T-cell (primary cell): ENCODE measurements around the gene OR10H1. TPM values are rescaled to one million over a fixed set of nuclear protein-coding genes. Genes with fewer than 3 reads are reported as not detected.
"Not testable (repeated sequence)": the region's sequence is repeated elsewhere in the genome, so short reads cannot be mapped to it uniquely, and the experiment has no call there.

ENCODE experiments used
- ATAC-seq, 4 experiments: fragments of 200-7000 bp in 3 of 4; fragments of 150-1000 bp in 1 of 4; cut with Tn5 transposase; replicated peaks in 1 of 4; 1 replicate in 3 of 4; 2 replicates in 1 of 4; pipeline ENCODE4 v1.10.0; 2021; ENCODE audit warnings: moderate library complexity in 3 of 4, mild to moderate bottlenecking in 2 of 4, moderate number of reproducible peaks in 1 of 4
- CTCF ChIA-PET, 2 donors: fragments of 300-600 bp; sonication (Branson Sonifier 250); formaldehyde crosslinking; loops; one replicate each; lab custom pipeline; 2022; ENCODE audit warnings: antibody characterized with exemption in 2 of 2; lab: Charles Lee
- POLR2A ChIA-PET, 2 donors: fragments of 300-600 bp; sonication (Branson Sonifier 250); formaldehyde crosslinking; loops; one replicate each; lab custom pipeline; 2022; ENCODE audit warnings: antibody characterized with exemption in 2 of 2; lab: Charles Lee
- DNase-seq, 35 experiments: peaks; one replicate each; pipeline versions ENCODE4 v3.0.0 to v3.0.0-alpha.2; 2013 to 2023
- H3K27ac ChIP-seq: one replicate; pipeline ENCODE4 v1.5.1; 2013; ENCODE audit warnings: low read length
- H3K27me3 ChIP-seq, 2 experiments: replicated peaks in 1 of 2; 1 replicate in 1 of 2; 2 replicates in 1 of 2; pipeline versions ENCODE4 v1.6.1 to v1.7.0; 2013; ENCODE audit warnings: low read length in 1 of 2, mixed read lengths in 1 of 2; ENCODE audit not compliant: control insufficient read depth in 2 of 2, insufficient read depth in 2 of 2; ENCODE audit errors: extremely low read depth in 1 of 2
- H3K36me3 ChIP-seq, 2 donors: 1 replicate in 1 of 2; 2 replicates in 1 of 2; pipeline versions ENCODE4 v1.6.1 to v1.7.0; 2013; ENCODE audit warnings: low read length in 1 of 2; ENCODE audit not compliant: control insufficient read depth in 2 of 2, insufficient read depth in 1 of 2; ENCODE audit errors: extremely low read depth in 1 of 2
- H3K4me1 ChIP-seq, 2 experiments: 1 replicate in 1 of 2; 2 replicates in 1 of 2; pipeline versions ENCODE4 v1.6.1 to v1.7.0; 2013; ENCODE audit warnings: low read length in 2 of 2, mixed read lengths in 1 of 2; ENCODE audit not compliant: insufficient read depth in 2 of 2, control insufficient read depth in 1 of 2; ENCODE audit errors: extremely low read depth in 1 of 2
- H3K4me3 ChIP-seq, 2 donors: 1 replicate in 1 of 2; 2 replicates in 1 of 2; pipeline versions ENCODE4 v1.5.1 to v1.7.0; 2013; ENCODE audit warnings: mild to moderate bottlenecking in 2 of 2, low read length in 1 of 2, moderate library complexity in 1 of 2; ENCODE audit not compliant: control insufficient read depth in 1 of 2; ENCODE audit errors: extremely low read depth in 1 of 2
- H3K9me3 ChIP-seq: 2 replicates; pipeline ENCODE4 v1.7.0; 2013
- H3K27ac Mint-ChIP-seq, 2 donors: one replicate each; pipeline ENCODE4 v1.8.0; 2020 to 2021; ENCODE audit warnings: mild to moderate bottlenecking in 2 of 2, mixed read lengths in 2 of 2
- H3K27me3 Mint-ChIP-seq, 2 donors: one replicate each; pipeline ENCODE4 v1.8.0; 2021 to 2022; ENCODE audit warnings: mixed read lengths in 2 of 2
- H3K36me3 Mint-ChIP-seq: one replicate; pipeline ENCODE4 v1.8.0; 2021; ENCODE audit warnings: mixed read lengths
- H3K4me1 Mint-ChIP-seq, 3 donors: one replicate each; pipeline ENCODE4 v1.8.0; 2020 to 2022; ENCODE audit warnings: mixed read lengths in 3 of 3, mild to moderate bottlenecking in 1 of 3
- H3K4me3 Mint-ChIP-seq, 3 donors: one replicate each; pipeline ENCODE4 v1.8.0; 2020 to 2022; ENCODE audit warnings: mild to moderate bottlenecking in 3 of 3, mixed read lengths in 3 of 3, moderate library complexity in 3 of 3
- H3K9me3 Mint-ChIP-seq, 3 donors: one replicate each; pipeline ENCODE4 v1.8.0; 2020 to 2022; ENCODE audit warnings: mixed read lengths in 3 of 3
- WGBS: methylation state at CpG from one replicate; pipeline ENCODE4 v1.1.5; 2013; ENCODE audit warnings: missing lambda C conversion rate; ENCODE audit not compliant: insufficient coverage; 5-methylcytosine and 5-hydroxymethylcytosine counted together
- total RNA-seq, 35 experiments: library from RNA in 6 of 35; stranded (reverse) in 6 of 35; fragments of 120-200 nt in 1 of 35; gene quantifications; one replicate each; pipeline versions ENCODE4 v1.2.1 to v1.2.4 and lab custom pipeline; 2013 to 2026

The OR10H1 gene
- total RNA-seq, 5 donors from 2014 or later (not counting 1 experiment from before 2014, with no cell fraction given): 0.16 TPM; not detected in 4

GRCh38 chr19:15774159-15774558, 41.3 kb downstream of the OR10H1 start:
- POLR2A ChIA-PET, H3K9me3 ChIP-seq, H3K27ac ChIP-seq, H3K4me1 ChIP-seq, H3K36me3 Mint-ChIP-seq, H3K4me3 Mint-ChIP-seq, CTCF ChIA-PET, ATAC-seq, H3K9me3 Mint-ChIP-seq, H3K36me3 ChIP-seq, H3K4me1 Mint-ChIP-seq, H3K27ac Mint-ChIP-seq, DNase-seq, H3K4me3 ChIP-seq: not testable (repeated sequence)
- H3K27me3 Mint-ChIP-seq: peaks cover 49 to 52% of the 10 kb centered on the region in 2 donors
- H3K27me3 ChIP-seq: peaks cover 0 to 28% of the 10 kb centered on the region in 2 experiments
- no CpG with 5 or more reads among the region's 3 CpGs for WGBS

- WGBS: 51% methylated on average over 5 of the region's 6 CpGs
These were observed 45.9 kb downstream of the OR10H1 start for GRCh38 chr19:15769586-15769985.

GRCh38 chr19:15759962-15760565, 55.4 kb downstream of the OR10H1 start:
- POLR2A ChIA-PET: no interaction called here
- ATAC-seq (no peak), DNase-seq (no peak)
- Mint-ChIP-seq H3K9me3 (peaks cover 6 to 11% (median 9%) of the 10 kb centered on the region in 3 donors), H3K4me1 (peaks cover 0 to 4% (median 0%) of the 10 kb centered on the region in 3 donors), H3K27me3 (peaks cover 65 to 72% of the 10 kb centered on the region in 2 donors), H3K4me3 (no peak overlapping the region), H3K36me3 (peaks cover 5% of the 10 kb centered on the region), H3K27ac (no peak overlapping the region)
- Histone ChIP-seq H3K27me3 (peaks cover 0 to 26% of the 10 kb centered on the region in 2 experiments), H3K27ac (no peak overlapping the region), H3K4me3 (no peak overlapping the region), H3K36me3 (no peaks in the 10 kb centered on the region), H3K4me1 (peaks cover 0 to 2% of the 10 kb centered on the region in 2 experiments), H3K9me3 (no peaks in the 10 kb centered on the region)
- WGBS: 27% methylated on average over 17 of the region's 28 CpGs
- CTCF ChIA-PET: interaction anchor here in 1 of 2 donors (0.6 kb wide), 2 partner anchors 267 to 311 kb away, joined by 7 to 13 read pairs; no protein-coding TSS in a partner anchor

More at GRCh38 chr19:15769586-15769985, 45.9 kb downstream of the OR10H1 start:
- peaks cover 42 to 53% of the 10 kb centered on the region in 2 donors for H3K27me3 Mint-ChIP-seq
- H3K4me3 Mint-ChIP-seq: no peak overlapping the region
- H3K9me3 ChIP-seq: no peaks in the 10 kb centered on the region
- CTCF ChIA-PET: no interaction called here
- H3K9me3 Mint-ChIP-seq: no peaks in the 10 kb centered on the region
- ATAC-seq (no peak), DNase-seq (peak in 1 of 35 experiments; percentile 8)
- H3K4me3 ChIP-seq: no peak overlapping the region
- POLR2A ChIA-PET: no interaction called here
- H3K4me1 Mint-ChIP-seq: no peaks in the 10 kb centered on the region
- no peaks in the 10 kb centered on the region for H3K4me1 ChIP-seq
- H3K27ac Mint-ChIP-seq: no peak overlapping the region
- no peak overlapping the region for H3K27ac ChIP-seq
- no peaks in the 10 kb centered on the region for H3K36me3 Mint-ChIP-seq
- H3K36me3 ChIP-seq: no peaks in the 10 kb centered on the region
- H3K27me3 ChIP-seq: peaks cover 0 to 19% of the 10 kb centered on the region in 2 experiments

- ChIA-PET CTCF (no interaction called here), POLR2A (interaction anchor here in 1 of 2 donors (0.6 kb wide), 1 partner anchor 131 kb away, joined by 6 read pairs; no protein-coding TSS in a partner anchor)
- H3K4me3 ChIP-seq: no peak overlapping the region
- H3K9me3 ChIP-seq: no peaks in the 10 kb centered on the region
- Mint-ChIP-seq H3K4me3 (no peak overlapping the region), H3K4me1 (peaks cover 0 to 4% (median 0%) of the 10 kb centered on the region in 3 donors), H3K36me3 (peaks cover 5% of the 10 kb centered on the region), H3K27ac (no peak overlapping the region), H3K27me3 (peaks cover 68 to 85% of the 10 kb centered on the region in 2 donors), H3K9me3 (peaks cover 6 to 11% (median 6%) of the 10 kb centered on the region in 3 donors)
- H3K27ac ChIP-seq: no peak overlapping the region
- no peaks in the 10 kb centered on the region for H3K36me3 ChIP-seq
- H3K27me3 ChIP-seq: peaks cover 0 to 27% of the 10 kb centered on the region in 2 experiments
- H3K4me1 ChIP-seq: peaks cover 0 to 2% of the 10 kb centered on the region in 2 experiments
- DNase-seq (no peak), ATAC-seq (no peak)
- 75% methylated on average over 2 of the region's 2 CpGs for WGBS
These were observed 57.1 kb downstream of the OR10H1 start for GRCh38 chr19:15758379-15758778.

Other genes starting within 250 kb of the OR10H1 start
- gene CYP4F8, start 200.4 kb downstream of the OR10H1 start, total RNA-seq: not detected
- gene CYP4F3, start 174.8 kb downstream of the OR10H1 start, total RNA-seq: under 1 TPM in 2 of 5 donors, not detected in 3; 0.23 to 0.30 TPM
- gene CYP4F12, start 142.6 kb downstream of the OR10H1 start, total RNA-seq: 1 to 10 TPM in 2 of 5 donors, under 1 TPM in 3; 0.13 to 2.4 (median 0.48) TPM
- gene OR10H2, start 87.6 kb downstream of the OR10H1 start, total RNA-seq: not detected
- not detected for gene OR10H3, start 77.7 kb downstream of the OR10H1 start, total RNA-seq
- not detected for gene OR10H5, start 28.0 kb downstream of the OR10H1 start, total RNA-seq
- under 1 TPM in 1 of 5 donors, not detected in 4; 0.29 TPM for gene CYP4F2, start 82.4 kb upstream of the OR10H1 start, total RNA-seq
- gene CYP4F11, start 118.9 kb upstream of the OR10H1 start, total RNA-seq: under 1 TPM in 2 of 5 donors, not detected in 3; 0.15 to 0.16 TPM
- gene OR10H4, start 133.3 kb upstream of the OR10H1 start, total RNA-seq: not detected